Measurements from ENCODE around the gene DENND2C.
"Not testable (repeated sequence)": the region's sequence is repeated elsewhere in the genome, so short reads cannot be mapped to it uniquely, and the experiment has no call there.

The DENND2C gene

GRCh38 chr1:114594046-114594445 is 75.8 kb downstream of the DENND2C start:
- no peak for DNase-seq

- DNase-seq = no peak
Measured at GRCh38 chr1:114589122-114589521, 80.7 kb downstream of the DENND2C start.

GRCh38 chr1:114588196-114588689 is 81.6 kb downstream of the DENND2C start:
- DNase-seq = no peak

GRCh38 chr1:114587203-114587991 is 82.5 kb downstream of the DENND2C start:
- no peak for DNase-seq

- no peak for DNase-seq
Measured at GRCh38 chr1:114586513-114587047, 83.3 kb downstream of the DENND2C start.

GRCh38 chr1:114585231-114585630 is 84.6 kb downstream of the DENND2C start:
- no peak for DNase-seq

- peak; percentile 98 for DNase-seq
Measured at GRCh38 chr1:114581335-114582287, 88.2 kb downstream of the DENND2C start, which contains the start of gene BCAS2. TSS of gene BCAS2 (minus strand) at chr1:114581615. CDS start at chr1:114581591, 24 bp downstream.

- DNase-seq = no peak
Measured at GRCh38 chr1:114574365-114574764, 95.5 kb downstream of the DENND2C start.

GRCh38 chr1:114564141-114564540 is 105.7 kb downstream of the DENND2C start:
- DNase-seq = no peak

GRCh38 chr1:114562978-114563510 is 106.8 kb downstream of the DENND2C start:
- not testable (repeated sequence) for DNase-seq

GRCh38 chr1:114561333-114561732 is 108.5 kb downstream of the DENND2C start:
- no peak for DNase-seq

- DNase-seq = no peak
Measured at GRCh38 chr1:114559356-114559755, 110.5 kb downstream of the DENND2C start.

- DNase-seq = peak; percentile 17
Measured at GRCh38 chr1:114558544-114558943, 111.3 kb downstream of the DENND2C start.

- no peak for DNase-seq
Measured at GRCh38 chr1:114554577-114554976, 115.3 kb downstream of the DENND2C start.

GRCh38 chr1:114552106-114552639 is 117.7 kb downstream of the DENND2C start:
- DNase-seq = no peak

- DNase-seq = no peak
Measured at GRCh38 chr1:114551400-114551799, 118.4 kb downstream of the DENND2C start.

GRCh38 chr1:114550336-114550735 is 119.5 kb downstream of the DENND2C start:
- no peak for DNase-seq

- no peak for DNase-seq
Measured at GRCh38 chr1:114549137-114549536, 120.7 kb downstream of the DENND2C start.

GRCh38 chr1:114547076-114547475 is 122.8 kb downstream of the DENND2C start:
- no peak for DNase-seq

GRCh38 chr1:114545796-114546195 is 124.1 kb downstream of the DENND2C start:
- DNase-seq = no peak

- no peak for DNase-seq
Measured at GRCh38 chr1:114545315-114545714, 124.5 kb downstream of the DENND2C start.

- no peak for DNase-seq
Measured at GRCh38 chr1:114540821-114541220, 129.0 kb downstream of the DENND2C start.

- DNase-seq = no peak
Measured at GRCh38 chr1:114540272-114540671, 129.6 kb downstream of the DENND2C start.

Measured in HCEC 1CT (cell line).